ENCODE data around the gene WNK2.
A peak's percentile ranks its signal among the peaks of the same experiment; 100 is the strongest.

Gene WNK2

DNA sequence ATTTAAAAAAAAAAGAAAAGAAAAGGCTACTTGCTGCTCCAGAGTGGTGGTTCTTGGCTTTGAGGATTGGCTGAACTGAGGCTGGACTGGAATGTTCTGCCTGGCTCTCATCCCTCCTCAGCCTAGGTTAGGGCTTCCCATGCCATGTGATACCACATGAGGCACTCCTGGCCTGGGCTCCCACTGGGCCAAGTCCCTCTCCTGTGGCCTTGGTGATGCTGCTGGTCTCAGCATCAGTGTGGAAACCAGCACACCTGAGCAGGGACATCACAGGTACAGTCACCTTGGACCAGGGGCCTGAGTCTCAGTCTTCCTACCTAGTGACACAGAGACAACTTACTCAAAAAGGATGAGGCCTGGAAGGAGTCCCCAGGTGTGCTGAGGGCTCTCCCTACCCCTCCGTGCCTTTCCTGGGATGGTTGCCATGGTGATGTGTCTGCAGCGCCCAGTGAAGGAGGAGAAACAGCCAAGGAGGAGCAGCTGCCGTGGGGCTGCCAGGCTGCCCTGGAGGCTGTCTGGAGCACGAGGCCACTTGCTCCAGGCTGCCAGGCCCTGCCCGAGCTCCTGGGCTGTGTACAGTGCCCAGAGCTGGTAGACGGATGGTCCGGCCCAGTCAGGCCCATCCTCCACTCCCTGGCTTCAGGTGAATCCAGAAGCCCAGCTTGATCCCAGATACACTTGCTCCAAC lies 71.0 kb downstream of the WNK2 start:
- WGBS = 79% methylated on average over 7 of the region's 7 CpGs
- H2BK15ac ChIP-seq (ENCODE audit: low read depth, poor library complexity, severe bottlenecking) = no peak overlapping the region
- H3K27ac ChIP-seq (ENCODE audit: low read length, poor library complexity, severe bottlenecking) = no peak overlapping the region
- no peak overlapping the region for H3K18ac ChIP-seq (ENCODE audit: low read depth in 1 of 2, low read length in 2 of 2)
- H3K9ac ChIP-seq (ENCODE audit: low read length) = no peak overlapping the region
- H2BK120ac ChIP-seq (ENCODE audit: low read depth, low read length) = no peak overlapping the region
- H3K4ac ChIP-seq (ENCODE audit: low read depth in 1 of 2, low read length in 2 of 2) = no peak overlapping the region
- H2BK5ac ChIP-seq (ENCODE audit: low read depth, low read length, poor library complexity, severe bottlenecking) = no peak overlapping the region
- H2AK5ac ChIP-seq (ENCODE audit: low read length, severe bottlenecking) = no peak overlapping the region
- H3K79me1 ChIP-seq (replicated peaks; ENCODE audit: low read length, poor library complexity, severe bottlenecking) = no peaks in the 10 kb centered on the region
- H3K4me3 ChIP-seq (ENCODE audit: insufficient read depth in 1 of 2, low read depth in 1 of 2, low read length in 2 of 2) = no peak overlapping the region
- peaks cover 5 to 12% of the 10 kb centered on the region in 2 experiments for H3K27me3 ChIP-seq (ENCODE audit: control insufficient read depth in 1 of 2, insufficient read depth in 1 of 2, low read length in 2 of 2)
- no peak for DNase-seq
- no peaks in the 10 kb centered on the region for H3K4me1 ChIP-seq (ENCODE audit: control insufficient read depth, insufficient read depth, low read depth, low read length)
- no peak overlapping the region for H2AFZ ChIP-seq (ENCODE audit: low read depth, low read length)
- H3K23ac ChIP-seq (ENCODE audit: low read length in 2 of 2) = no peak overlapping the region
- H3K36me3 ChIP-seq (ENCODE audit: control insufficient read depth in 1 of 2, insufficient read depth in 2 of 2, low read depth in 1 of 2, low read length in 2 of 2) = peaks cover 0 to 2% of the 10 kb centered on the region in 2 experiments
- no peaks in the 10 kb centered on the region for H3K9me3 ChIP-seq (ENCODE audit: control insufficient read depth, low read length)
- H3K4me2 ChIP-seq (ENCODE audit: low read length, poor library complexity, severe bottlenecking) = no peak overlapping the region
- H3K14ac ChIP-seq (ENCODE audit: low read length in 2 of 2) = no peak overlapping the region
- H4K8ac ChIP-seq (ENCODE audit: low read length) = no peak overlapping the region
- H2BK12ac ChIP-seq (ENCODE audit: low read length in 2 of 2) = no peak overlapping the region
- no peak overlapping the region for H4K91ac ChIP-seq (ENCODE audit: low read length)

GRCh38 chr9:93255494-93255867 lies 71.5 kb downstream of the WNK2 start:
- no peak overlapping the region for H2AFZ ChIP-seq (ENCODE audit: low read depth, low read length)
- H3K4ac ChIP-seq (ENCODE audit: low read depth in 1 of 2, low read length in 2 of 2) = no peak overlapping the region
- H3K27me3 ChIP-seq (ENCODE audit: control insufficient read depth in 1 of 2, insufficient read depth in 1 of 2, low read length in 2 of 2) = peaks cover 5 to 12% of the 10 kb centered on the region in 2 experiments
- no peak overlapping the region for H2BK12ac ChIP-seq (ENCODE audit: low read length in 2 of 2)
- H3K9ac ChIP-seq (ENCODE audit: low read length) = no peak overlapping the region
- no peak overlapping the region for H4K91ac ChIP-seq (ENCODE audit: low read length)
- H4K8ac ChIP-seq (ENCODE audit: low read length) = no peak overlapping the region
- no peak overlapping the region for H3K4me2 ChIP-seq (ENCODE audit: low read length, poor library complexity, severe bottlenecking)
- H2BK15ac ChIP-seq (ENCODE audit: low read depth, poor library complexity, severe bottlenecking) = no peak overlapping the region
- no peaks in the 10 kb centered on the region for H3K4me1 ChIP-seq (ENCODE audit: control insufficient read depth, insufficient read depth, low read depth, low read length)
- H3K18ac ChIP-seq (ENCODE audit: low read depth in 1 of 2, low read length in 2 of 2) = no peak overlapping the region
- no peak overlapping the region for H3K4me3 ChIP-seq (ENCODE audit: insufficient read depth in 1 of 2, low read depth in 1 of 2, low read length in 2 of 2)
- no peak overlapping the region for H3K27ac ChIP-seq (ENCODE audit: low read length, poor library complexity, severe bottlenecking)
- H3K79me1 ChIP-seq (replicated peaks; ENCODE audit: low read length, poor library complexity, severe bottlenecking) = no peaks in the 10 kb centered on the region
- H3K9me3 ChIP-seq (ENCODE audit: control insufficient read depth, low read length) = no peaks in the 10 kb centered on the region
- no peak for DNase-seq
- H2BK120ac ChIP-seq (ENCODE audit: low read depth, low read length) = no peak overlapping the region
- WGBS = 88% methylated on average over 7 of the region's 7 CpGs
- no peak overlapping the region for H3K14ac ChIP-seq (ENCODE audit: low read length in 2 of 2)
- H3K36me3 ChIP-seq (ENCODE audit: control insufficient read depth in 1 of 2, insufficient read depth in 2 of 2, low read depth in 1 of 2, low read length in 2 of 2) = peaks cover 0 to 2% of the 10 kb centered on the region in 2 experiments
- H3K23ac ChIP-seq (ENCODE audit: low read length in 2 of 2) = no peak overlapping the region
- no peak overlapping the region for H2BK5ac ChIP-seq (ENCODE audit: low read depth, low read length, poor library complexity, severe bottlenecking)
- H2AK5ac ChIP-seq (ENCODE audit: low read length, severe bottlenecking) = no peak overlapping the region

- Histone ChIP-seq H3K79me1 (replicated peaks; ENCODE audit: low read length, poor library complexity, severe bottlenecking) (no peaks in the 10 kb centered on the region), H4K91ac (ENCODE audit: low read length) (no peak overlapping the region), H4K8ac (ENCODE audit: low read length) (no peak overlapping the region), H2BK5ac (ENCODE audit: low read depth, low read length, poor library complexity, severe bottlenecking) (no peak overlapping the region), H3K9ac (ENCODE audit: low read length) (no peak overlapping the region), H2BK12ac (ENCODE audit: low read length in 2 of 2) (no peak overlapping the region), H3K27ac (ENCODE audit: low read length, poor library complexity, severe bottlenecking) (no peak overlapping the region), H2BK120ac (ENCODE audit: low read depth, low read length) (no peak overlapping the region), H3K4ac (ENCODE audit: low read depth in 1 of 2, low read length in 2 of 2) (no peak overlapping the region), H3K4me2 (ENCODE audit: low read length, poor library complexity, severe bottlenecking) (no peak overlapping the region), H3K36me3 (ENCODE audit: control insufficient read depth in 1 of 2, insufficient read depth in 2 of 2, low read depth in 1 of 2, low read length in 2 of 2) (peaks cover 0 to 2% of the 10 kb centered on the region in 2 experiments), H2BK15ac (ENCODE audit: low read depth, poor library complexity, severe bottlenecking) (no peak overlapping the region), H2AK5ac (ENCODE audit: low read length, severe bottlenecking) (no peak overlapping the region), H3K9me3 (ENCODE audit: control insufficient read depth, low read length) (no peaks in the 10 kb centered on the region), H2AFZ (ENCODE audit: low read depth, low read length) (no peak overlapping the region), H3K4me3 (ENCODE audit: insufficient read depth in 1 of 2, low read depth in 1 of 2, low read length in 2 of 2) (no peak overlapping the region), H3K14ac (ENCODE audit: low read length in 2 of 2) (peak overlapping the region in 1 of 2 experiments; percentile 36), H3K18ac (ENCODE audit: low read depth in 1 of 2, low read length in 2 of 2) (no peak overlapping the region), H3K23ac (ENCODE audit: low read length in 2 of 2) (no peak overlapping the region), H3K4me1 (ENCODE audit: control insufficient read depth, insufficient read depth, low read depth, low read length) (no peaks in the 10 kb centered on the region), H3K27me3 (ENCODE audit: control insufficient read depth in 1 of 2, insufficient read depth in 1 of 2, low read length in 2 of 2) (peaks cover 5 to 12% of the 10 kb centered on the region in 2 experiments)
- no peak for DNase-seq
- 89% methylated on average over 21 of the region's 22 CpGs for WGBS
Observed at GRCh38 chr9:93255994-93256877, 72.3 kb downstream of the WNK2 start.
